Measurements from ENCODE around the gene LRRC66. TPM values are rescaled to one million over a fixed set of nuclear protein-coding genes. Genes with fewer than 3 reads are reported as not detected.

Gene LRRC66
- total and polyA plus RNA-seq, 9 donors, result 0.70 to 2.3 (median 1.2) TPM

DNA sequence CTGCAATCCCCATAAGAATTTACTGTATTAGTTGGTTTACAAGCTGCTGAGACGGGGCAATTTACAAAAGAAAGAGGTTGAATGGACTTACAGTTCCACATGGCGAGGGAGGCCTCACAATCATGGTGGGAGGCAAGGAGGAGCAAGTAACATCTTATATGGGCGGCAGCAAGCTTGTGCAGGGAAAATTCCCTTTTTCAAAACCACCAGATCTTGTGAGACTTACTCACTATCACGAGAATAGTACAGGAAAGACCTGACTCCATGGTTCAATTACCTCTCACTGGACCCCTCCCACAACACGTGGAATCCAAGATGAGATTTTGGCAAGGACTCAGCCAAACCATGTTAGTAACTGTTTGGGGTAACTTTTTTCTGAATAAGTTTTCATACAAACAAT is 29.1 kb upstream of the LRRC66 start:
- Histone ChIP-seq H3K27ac (ENCODE audit: low read length) (no peak overlapping the region), H3K9me3 (replicated peaks; ENCODE audit: control insufficient read depth, low read depth, low read length) (peaks cover 2% of the 10 kb centered on the region), H3K4me1 (ENCODE audit: control insufficient read depth, insufficient read depth, low read length) (peaks cover 14% of the 10 kb centered on the region), H3K4me3 (ENCODE audit: low read length) (no peak overlapping the region), H3K27me3 (ENCODE audit: control insufficient read depth, insufficient read depth, low read length) (peaks cover 28% of the 10 kb centered on the region), H3K36me3 (ENCODE audit: control insufficient read depth, insufficient read depth, low read length) (no peaks in the 10 kb centered on the region)
- DNase-seq, result no peak
- WGBS (ENCODE audit: insufficient coverage), result 40% methylated on average over 1 of the region's 5 CpGs

DNA sequence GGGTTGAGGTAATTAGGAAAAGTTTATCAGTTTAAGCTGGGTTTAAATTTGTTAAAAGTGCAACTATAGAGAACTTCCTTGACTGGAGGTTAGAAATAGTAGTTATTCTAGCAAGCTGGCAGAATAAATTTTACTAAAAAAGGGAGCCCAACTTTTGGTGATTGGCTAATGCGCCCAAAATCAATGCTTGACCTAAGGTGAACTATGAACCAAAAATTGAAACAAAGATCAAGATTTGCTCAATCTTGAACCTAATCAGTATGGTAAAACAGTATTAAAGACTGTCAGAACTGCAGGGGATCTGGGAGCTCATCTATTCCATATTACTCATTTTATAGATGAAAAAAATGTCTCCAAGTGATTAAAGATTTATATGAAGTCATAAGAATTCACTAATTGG is 24.9 kb upstream of the LRRC66 start:
- no peaks in the 10 kb centered on the region for H3K4me1 ChIP-seq (ENCODE audit: control insufficient read depth, insufficient read depth, low read length)
- no peak overlapping the region for H3K4me3 ChIP-seq (ENCODE audit: low read length)
- no peak overlapping the region for H3K27ac ChIP-seq (ENCODE audit: low read length)
- no peak for DNase-seq
- H3K36me3 ChIP-seq (ENCODE audit: control insufficient read depth, insufficient read depth, low read length), result no peaks in the 10 kb centered on the region
- WGBS (ENCODE audit: insufficient coverage), result no CpG with 5 or more reads among the region's 1 CpG
- H3K9me3 ChIP-seq (replicated peaks; ENCODE audit: control insufficient read depth, low read depth, low read length), result no peaks in the 10 kb centered on the region
- peaks cover 8% of the 10 kb centered on the region for H3K27me3 ChIP-seq (ENCODE audit: control insufficient read depth, insufficient read depth, low read length)

GRCh38 chr4:52038103-52038912 is 18.1 kb upstream of the LRRC66 start, which contains the start of gene SGCB:
SGCB (minus strand) TSS chr4:52038299; CDS start chr4:52038259, 40 bp downstream.
- WGBS (ENCODE audit: insufficient coverage), result under 1% methylated on average over 57 of the region's 70 CpGs
- H3K4me3 ChIP-seq (ENCODE audit: low read length), result peak within 1 kb of the TSS; percentile 84
- peaks cover 11% of the 10 kb centered on the region for H3K4me1 ChIP-seq (ENCODE audit: control insufficient read depth, insufficient read depth, low read length)
- H3K36me3 ChIP-seq (ENCODE audit: control insufficient read depth, insufficient read depth, low read length), result peaks cover 5% of the 10 kb centered on the region
- DNase-seq, result peak; percentile 81
- no peaks in the 10 kb centered on the region for H3K9me3 ChIP-seq (replicated peaks; ENCODE audit: control insufficient read depth, low read depth, low read length)
- peak within 1 kb of the TSS; percentile 92 for H3K27ac ChIP-seq (ENCODE audit: low read length)
- no peaks in the 10 kb centered on the region for H3K27me3 ChIP-seq (ENCODE audit: control insufficient read depth, insufficient read depth, low read length)

DNA sequence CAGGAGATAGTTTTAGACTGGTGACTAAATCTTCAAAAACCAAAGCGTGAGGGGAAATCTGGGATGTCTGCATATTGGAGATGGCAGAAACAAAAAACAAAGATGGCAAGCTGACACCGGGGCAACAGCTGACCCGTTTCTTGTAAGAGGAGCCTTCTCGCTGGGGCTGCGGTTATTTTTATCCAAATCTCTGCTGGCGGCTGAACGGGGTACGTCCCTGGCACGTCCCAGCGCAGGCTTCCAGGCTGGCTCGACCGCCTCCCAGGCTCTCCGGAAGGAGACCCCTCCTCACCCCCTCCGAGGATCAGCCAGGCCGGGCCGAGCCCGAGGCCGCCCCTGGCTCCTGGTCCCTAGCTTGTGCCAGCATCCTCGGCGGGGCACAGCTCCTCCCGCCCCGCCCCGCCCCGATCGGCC is 17.5 kb upstream of the LRRC66 start:
- peak overlapping the region; percentile 86 for H3K27ac ChIP-seq (ENCODE audit: low read length)
- WGBS (ENCODE audit: insufficient coverage), result 1% methylated on average over 25 of the region's 25 CpGs

DNA sequence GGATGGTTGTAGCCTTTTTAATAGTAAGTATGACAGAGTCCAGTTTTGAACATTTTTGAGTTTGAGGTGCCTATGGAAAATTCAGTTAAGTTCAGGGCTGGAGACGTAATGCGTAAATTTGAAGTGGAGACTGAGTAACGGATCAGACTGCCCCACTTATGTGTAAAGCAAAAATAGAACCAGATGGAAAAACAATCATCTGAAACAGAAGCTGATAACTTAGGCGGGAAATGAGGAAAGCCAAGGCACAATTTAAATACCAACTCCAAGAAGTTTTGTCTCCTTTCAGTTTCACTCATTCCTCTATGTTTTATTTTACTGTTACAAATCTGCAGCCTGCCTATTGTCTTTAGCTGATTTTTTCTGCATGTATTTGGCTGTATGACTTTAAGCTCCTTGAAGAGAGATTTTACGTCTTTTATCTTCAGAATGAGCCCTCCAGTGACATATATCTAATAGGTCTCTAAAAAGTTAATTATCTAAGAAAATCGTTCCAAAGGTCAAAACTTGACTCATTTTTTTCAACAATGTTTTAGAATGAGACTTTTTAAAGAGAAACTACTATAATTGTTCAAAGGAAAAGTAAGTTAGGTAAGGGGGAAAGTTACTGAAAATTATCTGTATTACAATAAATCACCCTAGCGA is 16.8 kb upstream of the LRRC66 start:
- Histone ChIP-seq H3K27me3 (ENCODE audit: control insufficient read depth, insufficient read depth, low read length) (no peaks in the 10 kb centered on the region), H3K9me3 (replicated peaks; ENCODE audit: control insufficient read depth, low read depth, low read length) (no peaks in the 10 kb centered on the region), H3K27ac (ENCODE audit: low read length) (peak overlapping the region; percentile 86), H3K4me1 (ENCODE audit: control insufficient read depth, insufficient read depth, low read length) (peaks cover 11% of the 10 kb centered on the region), H3K4me3 (ENCODE audit: low read length) (peak overlapping the region; percentile 56), H3K36me3 (ENCODE audit: control insufficient read depth, insufficient read depth, low read length) (peaks cover 6% of the 10 kb centered on the region)
- peak; percentile 84 for DNase-seq
- WGBS (ENCODE audit: insufficient coverage), result 75% methylated on average over 2 of the region's 7 CpGs

More for the DNA sequence above, 17.5 kb upstream of the LRRC66 start:
- Histone ChIP-seq H3K9me3 (replicated peaks; ENCODE audit: control insufficient read depth, low read depth, low read length) (no peaks in the 10 kb centered on the region), H3K4me1 (ENCODE audit: control insufficient read depth, insufficient read depth, low read length) (peaks cover 11% of the 10 kb centered on the region), H3K4me3 (ENCODE audit: low read length) (peak overlapping the region; percentile 56), H3K36me3 (ENCODE audit: control insufficient read depth, insufficient read depth, low read length) (peaks cover 6% of the 10 kb centered on the region), H3K27me3 (ENCODE audit: control insufficient read depth, insufficient read depth, low read length) (no peaks in the 10 kb centered on the region)
- peak; percentile 85 for DNase-seq

- Histone ChIP-seq H3K4me1 (ENCODE audit: control insufficient read depth, insufficient read depth, low read length) (peaks cover 11% of the 10 kb centered on the region), H3K9me3 (replicated peaks; ENCODE audit: control insufficient read depth, low read depth, low read length) (no peaks in the 10 kb centered on the region), H3K4me3 (ENCODE audit: low read length) (no peak overlapping the region), H3K27ac (ENCODE audit: low read length) (no peak overlapping the region), H3K36me3 (ENCODE audit: control insufficient read depth, insufficient read depth, low read length) (peaks cover 20% of the 10 kb centered on the region), H3K27me3 (ENCODE audit: control insufficient read depth, insufficient read depth, low read length) (no peaks in the 10 kb centered on the region)
- no CpG with 5 or more reads among the region's 2 CpGs for WGBS (ENCODE audit: insufficient coverage)
- no peak for DNase-seq
These were observed 15.0 kb upstream of the LRRC66 start for GRCh38 chr4:52035190-52035589.

DNA sequence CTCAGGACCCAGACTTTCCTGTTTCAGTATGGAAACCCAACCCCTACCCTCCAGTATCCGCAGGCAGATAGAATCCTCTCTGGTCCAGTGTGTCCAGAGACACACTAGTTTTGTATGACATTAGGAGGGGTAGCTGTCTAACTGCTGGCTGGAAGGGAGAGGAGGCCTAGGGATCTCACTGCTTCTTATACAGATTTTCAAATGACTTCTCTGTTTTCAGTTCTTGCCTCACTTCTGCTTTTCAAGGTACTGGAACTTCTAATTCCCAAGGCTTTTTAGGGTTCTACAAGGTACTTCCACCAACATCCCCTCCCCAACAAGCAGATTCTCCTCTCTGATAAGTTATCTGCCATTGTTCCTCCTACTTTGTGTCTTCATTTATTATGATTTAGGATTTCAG is 11.8 kb upstream of the LRRC66 start:
- Histone ChIP-seq H3K27me3 (ENCODE audit: control insufficient read depth, insufficient read depth, low read length) (no peaks in the 10 kb centered on the region), H3K4me1 (ENCODE audit: control insufficient read depth, insufficient read depth, low read length) (peaks cover 11% of the 10 kb centered on the region), H3K27ac (ENCODE audit: low read length) (no peak overlapping the region), H3K9me3 (replicated peaks; ENCODE audit: control insufficient read depth, low read depth, low read length) (no peaks in the 10 kb centered on the region), H3K36me3 (ENCODE audit: control insufficient read depth, insufficient read depth, low read length) (peaks cover 26% of the 10 kb centered on the region), H3K4me3 (ENCODE audit: low read length) (no peak overlapping the region)
- no peak for DNase-seq
- WGBS (ENCODE audit: insufficient coverage), result no CpG with 5 or more reads among the region's 1 CpG

- Histone ChIP-seq H3K4me1 (ENCODE audit: control insufficient read depth, insufficient read depth, low read length) (no peaks in the 10 kb centered on the region), H3K27me3 (ENCODE audit: control insufficient read depth, insufficient read depth, low read length) (no peaks in the 10 kb centered on the region), H3K27ac (ENCODE audit: low read length) (no peak overlapping the region), H3K4me3 (ENCODE audit: low read length) (no peak overlapping the region), H3K9me3 (replicated peaks; ENCODE audit: control insufficient read depth, low read depth, low read length) (no peaks in the 10 kb centered on the region), H3K36me3 (ENCODE audit: control insufficient read depth, insufficient read depth, low read length) (peaks cover 36% of the 10 kb centered on the region)
- no peak for DNase-seq
- no CpG with 5 or more reads among the region's 1 CpG for WGBS (ENCODE audit: insufficient coverage)
These were observed 8.8 kb upstream of the LRRC66 start for GRCh38 chr4:52028970-52029369.

GRCh38 chr4:52017814-52018213 is 2.3 kb downstream of the LRRC66 start:
- Histone ChIP-seq H3K4me1 (ENCODE audit: control insufficient read depth, insufficient read depth, low read length) (no peaks in the 10 kb centered on the region), H3K4me3 (ENCODE audit: low read length) (no peak overlapping the region), H3K36me3 (ENCODE audit: control insufficient read depth, insufficient read depth, low read length) (peaks cover 17% of the 10 kb centered on the region), H3K9me3 (replicated peaks; ENCODE audit: control insufficient read depth, low read depth, low read length) (no peaks in the 10 kb centered on the region), H3K27ac (ENCODE audit: low read length) (no peak overlapping the region), H3K27me3 (ENCODE audit: control insufficient read depth, insufficient read depth, low read length) (no peaks in the 10 kb centered on the region)
- WGBS (ENCODE audit: insufficient coverage), result no CpG with 5 or more reads among the region's 1 CpG
- no peak for DNase-seq

GRCh38 chr4:52016981-52017380 is 3.2 kb downstream of the LRRC66 start:
- Histone ChIP-seq H3K27me3 (ENCODE audit: control insufficient read depth, insufficient read depth, low read length) (no peaks in the 10 kb centered on the region), H3K36me3 (ENCODE audit: control insufficient read depth, insufficient read depth, low read length) (peaks cover 13% of the 10 kb centered on the region), H3K27ac (ENCODE audit: low read length) (no peak overlapping the region), H3K4me1 (ENCODE audit: control insufficient read depth, insufficient read depth, low read length) (no peaks in the 10 kb centered on the region), H3K9me3 (replicated peaks; ENCODE audit: control insufficient read depth, low read depth, low read length) (no peaks in the 10 kb centered on the region), H3K4me3 (ENCODE audit: low read length) (no peak overlapping the region)
- WGBS (ENCODE audit: insufficient coverage), result no CpG with 5 or more reads among the region's 3 CpGs
- no peak for DNase-seq

Data from muscle of leg (tissue), 11 donors.